ENCODE measurements around the gene TSPEAR. TPM values are rescaled to one million over a fixed set of nuclear protein-coding genes. Genes with fewer than 3 reads are reported as not detected.

Gene TSPEAR
- total RNA-seq, 6 experiments from 2014 or later, result not detected

DNA sequence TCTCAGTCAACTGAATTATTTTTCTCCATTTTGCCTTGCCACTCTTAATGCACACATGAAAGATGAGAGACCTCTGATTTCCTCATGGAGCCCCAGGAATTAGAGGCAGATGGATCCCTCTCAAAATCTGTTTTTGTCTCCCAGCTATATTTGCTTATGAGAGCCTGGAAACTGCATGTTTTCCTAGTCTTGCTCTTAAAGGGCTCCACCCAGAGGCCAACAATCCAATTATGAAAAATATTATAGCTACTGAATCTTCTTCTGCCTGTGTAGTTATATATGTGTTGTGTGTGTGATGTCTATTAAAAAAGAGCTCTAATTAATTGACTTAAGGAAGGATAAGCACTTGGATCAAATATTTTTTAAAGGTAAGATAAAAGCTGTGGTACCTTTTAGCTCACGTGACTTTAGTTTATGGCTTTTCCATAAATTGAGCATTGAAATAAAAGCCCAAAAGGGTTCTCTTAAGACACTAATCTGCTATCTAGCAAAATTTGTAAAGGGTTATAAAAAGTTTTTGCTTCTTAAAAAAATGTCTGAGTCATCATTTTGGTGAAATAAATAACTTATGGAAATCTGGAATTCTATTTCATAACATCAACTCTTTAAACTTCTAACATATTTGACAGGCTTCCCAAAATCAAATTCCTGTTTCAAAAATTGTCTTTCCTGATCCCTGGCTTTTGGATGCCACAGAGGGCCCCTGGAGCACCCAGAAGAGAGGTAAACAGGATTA, 31.2 kb upstream of the TSPEAR start:
- ATAC-seq, result peak in 2 of 4 donors; percentile 37 to 54
- TF ChIP-seq CTCF (IDR thresholded peaks at IDR 0.05) (peak; percentile 27 to 39 (median 33)), POLR2A (IDR thresholded peaks at IDR 0.05) (no peak)
- Histone ChIP-seq H3K36me3 (no peaks in the 10 kb centered on the region), H3K4me3 (no peak overlapping the region), H3K27ac (no peak overlapping the region), H3K27me3 (no peaks in the 10 kb centered on the region), H3K4me1 (no peaks in the 10 kb centered on the region), H3K9me3 (peaks cover 0 to 5% (median 0%) of the 10 kb centered on the region in 4 donors)
- no peak for DNase-seq
- intact Hi-C loops (cut with DNase I), result no loop called here
- 85% methylated on average over 1 of the region's 1 CpG for WGBS (ENCODE audit: insufficient coverage, low coverage, low lambda C conversion rate, missing lambda C conversion rate)

- no peak overlapping the region for H3K4me3 ChIP-seq
- peak in 1 of 3 donors; percentile 9 for DNase-seq
- 84% methylated on average over 3 of the region's 3 CpGs for WGBS (ENCODE audit: insufficient coverage, low coverage, low lambda C conversion rate, missing lambda C conversion rate)
- no peaks in the 10 kb centered on the region for H3K36me3 ChIP-seq
- intact Hi-C loops (cut with DNase I), result no loop called here
- H3K27ac ChIP-seq, result no peak overlapping the region
- ATAC-seq, result no peak
- H3K4me1 ChIP-seq, result no peaks in the 10 kb centered on the region
- H3K9me3 ChIP-seq, result peaks cover 0 to 5% (median 0%) of the 10 kb centered on the region in 4 donors
- no peaks in the 10 kb centered on the region for H3K27me3 ChIP-seq
- TF ChIP-seq CTCF (IDR thresholded peaks at IDR 0.05), result no peak
- TF ChIP-seq POLR2A (IDR thresholded peaks at IDR 0.05), result no peak
These were observed 30.5 kb upstream of the TSPEAR start for GRCh38 chr21:44741921-44742320.

- TF ChIP-seq CTCF (IDR thresholded peaks at IDR 0.05) (no peak), POLR2A (IDR thresholded peaks at IDR 0.05) (no peak)
- Histone ChIP-seq H3K4me3 (no peak overlapping the region), H3K9me3 (peaks cover 0 to 5% (median 0%) of the 10 kb centered on the region in 4 donors), H3K4me1 (no peaks in the 10 kb centered on the region), H3K36me3 (no peaks in the 10 kb centered on the region), H3K27ac (no peak overlapping the region), H3K27me3 (no peaks in the 10 kb centered on the region)
- ATAC-seq (no peak), DNase-seq (no peak)
- 75% methylated on average over 6 of the region's 7 CpGs for WGBS (ENCODE audit: insufficient coverage, low coverage, low lambda C conversion rate, missing lambda C conversion rate)
- intact Hi-C loops (cut with DNase I), result no loop called here
These were observed 29.4 kb upstream of the TSPEAR start for GRCh38 chr21:44740742-44741141.

DNA sequence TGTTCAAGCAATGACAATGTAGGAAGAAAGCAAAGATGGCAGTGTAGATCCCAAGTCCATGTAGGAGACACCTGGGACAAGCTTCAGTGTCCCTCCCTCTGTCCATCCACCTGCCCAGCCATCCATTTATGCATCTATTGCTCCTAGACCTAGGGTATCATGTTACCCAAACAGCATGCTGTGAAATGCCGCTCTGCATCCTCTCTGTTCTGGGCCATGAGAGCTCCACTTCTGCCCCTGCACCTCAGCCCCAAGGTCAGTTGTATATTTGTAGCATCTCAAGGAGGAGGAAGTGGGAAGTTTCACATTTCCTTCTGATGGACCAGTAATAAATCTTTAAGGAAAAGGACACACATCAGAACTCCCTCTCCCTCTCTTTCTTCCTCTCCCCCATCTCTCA, 27.9 kb upstream of the TSPEAR start:
- H3K9me3 ChIP-seq, result peaks cover 0 to 5% (median 0%) of the 10 kb centered on the region in 4 donors
- H3K36me3 ChIP-seq, result no peaks in the 10 kb centered on the region
- no peaks in the 10 kb centered on the region for H3K27me3 ChIP-seq
- DNase-seq, result no peak
- no peak overlapping the region for H3K27ac ChIP-seq
- no peak for ATAC-seq
- intact Hi-C loops (cut with DNase I), result no loop called here
- no CpG with 5 or more reads among the region's 1 CpG for WGBS (ENCODE audit: insufficient coverage, low coverage, low lambda C conversion rate, missing lambda C conversion rate)
- TF ChIP-seq CTCF (IDR thresholded peaks at IDR 0.05) (no peak), POLR2A (IDR thresholded peaks at IDR 0.05) (no peak)
- no peaks in the 10 kb centered on the region for H3K4me1 ChIP-seq
- H3K4me3 ChIP-seq, result no peak overlapping the region

All from right lobe of liver (tissue), 6 donors.